Fibroblast of the aortic adventitia (primary cell): ENCODE data around the gene OR10G3. TPM values are rescaled to one million over a fixed set of nuclear protein-coding genes. Genes with fewer than 3 reads are reported as not detected.

Experiments
- DNase-seq: peaks from one replicate; pipeline ENCODE4 v3.0.0-alpha.2; 2010; ENCODE audit warnings: low read depth
- H3K4me3 ChIP-seq: 2 replicates; pipeline ENCODE4 v1.5.1; 2011; ENCODE audit warnings: low read depth, mild to moderate bottlenecking, control low read depth, low read length, moderate library complexity
- CTCF ChIP-seq: IDR thresholded peaks from 2 replicates; pipeline ENCODE4 v1.5.1; 2011; ENCODE audit warnings: mild to moderate bottlenecking, low read length, control low read depth, inconsistent platforms; ENCODE audit not compliant: insufficient read depth
- total RNA-seq: library from RNA; depleted of rRNA; stranded (reverse); fragments of >200 nt; gene quantifications from 2 replicates; pipeline ENCODE4 v1.2.3, GENCODE V29; 2012; ENCODE audit warnings: low replicate concordance

Gene OR10G3
- total RNA-seq, 1 donor = not detected

GRCh38 chr14:21543963-21544362 lies 35.9 kb downstream of the OR10G3 start:
- H3K4me3 ChIP-seq = no peak overlapping the region
- no peak for TF ChIP-seq CTCF
- no peak for DNase-seq

- no peak for DNase-seq
- TF ChIP-seq CTCF = no peak
- no peak overlapping the region for H3K4me3 ChIP-seq
Measured at GRCh38 chr14:21543521-21543960, 36.3 kb downstream of the OR10G3 start.

DNA sequence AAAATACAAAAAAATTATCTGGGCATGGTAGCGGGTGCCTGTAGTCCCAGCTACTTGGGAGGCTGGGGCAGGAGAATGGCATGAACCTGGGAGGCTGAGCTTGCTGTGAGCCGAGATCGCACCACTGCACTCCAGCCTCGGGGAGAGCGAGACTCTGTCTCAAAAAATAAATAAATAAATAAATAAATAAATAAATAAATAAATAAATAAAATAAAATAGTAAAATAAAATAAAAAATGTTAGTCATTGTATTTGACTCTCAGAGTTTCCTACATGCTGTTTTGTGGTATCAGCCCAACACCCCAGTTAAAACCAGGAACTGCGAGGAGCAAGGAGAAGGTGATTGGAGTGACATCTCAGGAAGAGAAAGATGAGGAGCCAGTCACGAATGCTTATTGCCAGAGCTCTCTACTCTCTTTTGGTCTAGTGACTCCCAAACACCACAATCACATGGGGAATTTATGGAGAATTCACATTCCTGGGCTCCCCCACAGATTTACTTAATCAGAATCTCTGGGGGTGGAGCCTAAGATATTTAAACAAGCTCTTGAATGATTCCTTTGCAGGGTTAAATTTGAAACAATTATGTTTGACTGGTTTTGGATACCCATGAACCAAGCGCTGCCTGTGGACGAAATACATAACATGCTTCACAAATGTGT lies 38.3 kb downstream of the OR10G3 start:
- no peak overlapping the region for H3K4me3 ChIP-seq
- DNase-seq = no peak
- TF ChIP-seq CTCF = no peak

GRCh38 chr14:21539189-21539940 lies 40.5 kb downstream of the OR10G3 start:
- no peak for TF ChIP-seq CTCF
- no peak for DNase-seq
- H3K4me3 ChIP-seq = no peak overlapping the region

DNA sequence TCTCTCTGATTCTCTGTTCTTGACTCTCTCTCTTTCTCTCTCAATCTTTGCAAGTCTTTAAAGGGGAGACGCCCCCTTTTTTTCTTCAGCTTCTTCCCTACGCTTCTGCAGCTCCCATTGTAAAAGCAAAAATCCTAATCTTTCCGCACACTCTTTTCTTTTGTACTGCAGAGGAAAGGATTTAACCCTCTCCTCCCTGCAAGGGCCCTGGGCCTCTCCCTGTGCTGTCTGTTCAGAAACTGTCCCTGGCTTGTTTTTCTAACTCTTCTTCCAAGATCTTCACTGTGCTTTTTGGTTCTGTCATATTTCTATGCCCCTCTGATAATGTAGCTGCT lies 42.8 kb downstream of the OR10G3 start:
- H3K4me3 ChIP-seq = no peak overlapping the region
- no peak for DNase-seq
- TF ChIP-seq CTCF = no peak

DNA sequence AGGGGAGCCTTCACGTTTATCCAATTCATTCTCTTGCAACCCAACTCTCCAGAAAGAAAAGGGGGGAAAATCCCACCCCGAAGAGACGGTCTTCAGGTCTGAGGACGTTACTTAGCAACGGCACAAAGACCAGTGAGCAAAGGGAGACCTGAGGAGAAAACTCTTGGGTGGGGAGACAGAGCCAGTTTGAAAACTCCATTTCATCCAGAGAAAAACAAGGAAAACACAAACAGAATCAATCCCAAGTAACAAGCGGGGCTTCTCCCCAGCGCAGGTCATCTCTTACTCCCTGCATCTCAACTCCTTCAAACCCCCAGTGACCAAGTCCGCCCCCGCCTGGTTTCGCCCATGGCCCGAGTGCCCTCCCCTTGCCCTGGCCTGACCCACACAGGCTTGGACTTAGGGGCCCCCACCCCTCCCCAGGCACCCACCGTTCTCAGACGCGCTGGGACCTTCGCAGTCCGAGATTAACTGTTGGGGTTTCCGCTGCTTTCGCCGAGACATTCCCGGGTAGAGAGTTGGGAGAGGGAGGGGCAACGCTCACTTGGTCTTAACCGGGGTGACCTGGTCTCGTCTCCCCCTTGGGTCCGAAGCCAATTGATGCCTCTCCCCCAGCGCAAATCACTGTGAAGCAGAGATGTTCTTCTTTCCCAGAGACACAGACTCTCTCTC lies 43.3 kb downstream of the OR10G3 start:
- DNase-seq = no peak
- TF ChIP-seq CTCF = no peak
- H3K4me3 ChIP-seq = peak overlapping the region; percentile 31
